HepG2 (cell line): ENCODE data around the gene FBLIM1. TPM values are rescaled to one million over a fixed set of nuclear protein-coding genes. Genes with fewer than 3 reads are reported as not detected.
A peak's percentile ranks its signal among the peaks of the same experiment; 100 is the strongest.

ENCODE experiments used
- DNMT3B ChIP-seq: conservative IDR thresholded peaks from 2 replicates; pipeline ENCODE4 v1.6.1; 2016; ENCODE audit warnings: missing biosample characterization, control low read depth
- HOXA3 ChIP-seq: sonication (generic); formaldehyde crosslinking; IDR thresholded peaks from 2 replicates; pipeline ENCODE4 v1.5.0; 2020; ENCODE audit warnings: missing genetic modification reagents
- ISL2 ChIP-seq: sonication (generic); formaldehyde crosslinking; IDR thresholded peaks from 2 replicates; pipeline ENCODE4 v1.5.0; 2020; ENCODE audit warnings: missing genetic modification reagents
- JARID2 ChIP-seq: sonication (generic); formaldehyde crosslinking; IDR thresholded peaks from 2 replicates; pipeline ENCODE4 v1.8.1; 2023; ENCODE audit warnings: missing genetic modification reagents, inconsistent platforms; ENCODE audit not compliant: insufficient replicate concordance
- KAT2B ChIP-seq: fragments of 150-350 bp; IDR thresholded peaks from 2 replicates; pipeline ENCODE4 v1.6.1; 2014; ENCODE audit warnings: low read depth, low read length, borderline replicate concordance
- ONECUT2 ChIP-seq: sonication (generic); formaldehyde crosslinking; IDR thresholded peaks from 2 replicates; pipeline ENCODE4 v1.4.0; 2020; ENCODE audit warnings: missing genetic modification reagents
- POLR2A ChIP-seq, 2 experiments: IDR thresholded peaks; 2 replicates each; pipeline ENCODE4 v1.6.1; 2011; ENCODE audit warnings: low read depth in 2 of 2, low read length in 2 of 2, mild to moderate bottlenecking in 1 of 2, moderate library complexity in 1 of 2; ENCODE audit not compliant: insufficient read depth in 1 of 2
- RFX5 ChIP-seq: IDR thresholded peaks from 2 replicates; pipeline ENCODE4 v1.6.1; 2011; ENCODE audit warnings: low read depth, low read length, improper control_type of control experiment
- THRA ChIP-seq: sonication (generic); formaldehyde crosslinking; IDR thresholded peaks from 2 replicates; pipeline ENCODE4 v1.4.0; 2020; ENCODE audit warnings: missing genetic modification reagents, borderline replicate concordance
- U2AF1 ChIP-seq: fragments of 200-400 bp; formaldehyde crosslinking; optimal IDR thresholded peaks from 2 replicates; pipeline ENCODE3; 2017; ENCODE audit warnings: mild to moderate bottlenecking, low read depth, low read length
- ZC3H4 ChIP-seq: sonication (generic); formaldehyde crosslinking; IDR thresholded peaks from 2 replicates; pipeline ENCODE4 v1.4.0; 2020; ENCODE audit warnings: missing genetic modification reagents, borderline replicate concordance
- ZNF121 ChIP-seq: sonication (generic); formaldehyde crosslinking; IDR thresholded peaks from 2 replicates; pipeline ENCODE4 v1.5.0; 2020; ENCODE audit warnings: mild to moderate bottlenecking, missing genetic modification reagents
- polyA plus RNA-seq, 8 experiments: library from polyadenylated mRNA; depleted of rRNA in 3 of 8; stranded (reverse) in 7 of 8; unstranded in 1 of 8; fragments of >200 nt; fragmentation: Illumina TruSeq in 4 of 8; extraction: Trizol in 4 of 8; gene quantifications; 2 replicates each; pipeline versions ENCODE4 v1.2.1 to v1.2.3, GENCODE V29; 2011 to 2016; ENCODE audit warnings: low read depth in 4 of 8, missing spikeins in 1 of 8, mixed read lengths in 1 of 8; ENCODE audit not compliant: insufficient read depth in 1 of 8
- total RNA-seq, 5 experiments: library from RNA; depleted of rRNA; stranded (reverse); fragments of >200 nt; fragmentation: Illumina TruSeq; extraction: Trizol; gene quantifications; 2 replicates each; pipeline ENCODE4 v1.2.3, GENCODE V29; 2016; ENCODE audit warnings: low read depth in 1 of 5
- TF ChIP-seq, protein P1 (sequence below): sonication (generic); formaldehyde crosslinking; IDR thresholded peaks from 2 replicates; pipeline ENCODE4 v1.4.0; 2020; ENCODE audit warnings: missing genetic modification reagents
- TF ChIP-seq, protein P2 (sequence below): sonication (generic); formaldehyde crosslinking; IDR thresholded peaks from 2 replicates; pipeline ENCODE4 v1.8.1; 2023; ENCODE audit warnings: missing genetic modification reagents, inconsistent platforms, borderline replicate concordance
- TF ChIP-seq, protein P3 (sequence below): sonication (generic); formaldehyde crosslinking; IDR thresholded peaks from 2 replicates; pipeline ENCODE4 v1.4.0; 2020; ENCODE audit warnings: mild to moderate bottlenecking, missing genetic modification reagents, borderline replicate concordance

FBLIM1 gene
- total and polyA plus RNA-seq, 2 of the 13 experiments (the other 11 are each of a cell fraction or from before 2014, with no cell fraction given) = 10.6 to 23.0 TPM

DNA sequence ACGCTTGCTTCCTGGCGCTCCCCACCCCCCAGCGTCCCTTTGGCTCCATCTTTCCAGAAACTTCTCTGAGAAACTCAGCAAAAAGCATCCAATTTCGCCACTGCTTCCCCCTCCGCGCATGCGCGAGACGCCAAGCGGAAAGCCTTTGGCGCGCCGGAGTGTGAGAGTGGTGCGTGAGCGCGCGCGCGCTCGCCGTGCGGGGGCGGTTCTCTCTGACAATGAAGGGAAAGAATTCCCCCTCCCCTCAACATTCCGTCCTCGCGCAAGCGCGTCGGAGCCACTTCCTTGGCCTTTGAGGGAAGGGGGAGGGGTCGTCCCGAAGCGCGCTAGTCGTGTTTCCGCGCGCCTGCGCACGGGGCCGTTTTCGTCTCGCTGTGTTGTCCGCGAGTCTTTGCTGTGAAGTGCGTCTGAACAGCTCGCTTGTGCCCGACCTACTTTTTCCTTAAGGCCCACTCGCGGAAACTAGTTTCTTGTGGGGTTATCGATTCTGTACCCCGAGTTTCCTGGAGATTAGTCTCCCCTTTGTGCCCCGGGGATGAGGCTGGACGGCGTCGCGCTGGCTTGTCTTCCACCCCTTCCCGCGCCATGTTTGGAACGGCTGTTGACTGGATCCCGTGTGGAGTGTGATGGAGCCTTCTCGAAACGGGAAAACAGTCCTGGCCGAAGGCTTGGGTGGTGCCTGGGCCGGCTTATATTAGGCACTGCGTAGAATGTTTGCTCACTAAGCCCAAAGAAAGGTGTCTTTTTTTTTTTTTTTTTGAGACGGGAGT is 77.3 kb downstream of the FBLIM1 start (continued):
- TF ChIP-seq, protein P1, sequence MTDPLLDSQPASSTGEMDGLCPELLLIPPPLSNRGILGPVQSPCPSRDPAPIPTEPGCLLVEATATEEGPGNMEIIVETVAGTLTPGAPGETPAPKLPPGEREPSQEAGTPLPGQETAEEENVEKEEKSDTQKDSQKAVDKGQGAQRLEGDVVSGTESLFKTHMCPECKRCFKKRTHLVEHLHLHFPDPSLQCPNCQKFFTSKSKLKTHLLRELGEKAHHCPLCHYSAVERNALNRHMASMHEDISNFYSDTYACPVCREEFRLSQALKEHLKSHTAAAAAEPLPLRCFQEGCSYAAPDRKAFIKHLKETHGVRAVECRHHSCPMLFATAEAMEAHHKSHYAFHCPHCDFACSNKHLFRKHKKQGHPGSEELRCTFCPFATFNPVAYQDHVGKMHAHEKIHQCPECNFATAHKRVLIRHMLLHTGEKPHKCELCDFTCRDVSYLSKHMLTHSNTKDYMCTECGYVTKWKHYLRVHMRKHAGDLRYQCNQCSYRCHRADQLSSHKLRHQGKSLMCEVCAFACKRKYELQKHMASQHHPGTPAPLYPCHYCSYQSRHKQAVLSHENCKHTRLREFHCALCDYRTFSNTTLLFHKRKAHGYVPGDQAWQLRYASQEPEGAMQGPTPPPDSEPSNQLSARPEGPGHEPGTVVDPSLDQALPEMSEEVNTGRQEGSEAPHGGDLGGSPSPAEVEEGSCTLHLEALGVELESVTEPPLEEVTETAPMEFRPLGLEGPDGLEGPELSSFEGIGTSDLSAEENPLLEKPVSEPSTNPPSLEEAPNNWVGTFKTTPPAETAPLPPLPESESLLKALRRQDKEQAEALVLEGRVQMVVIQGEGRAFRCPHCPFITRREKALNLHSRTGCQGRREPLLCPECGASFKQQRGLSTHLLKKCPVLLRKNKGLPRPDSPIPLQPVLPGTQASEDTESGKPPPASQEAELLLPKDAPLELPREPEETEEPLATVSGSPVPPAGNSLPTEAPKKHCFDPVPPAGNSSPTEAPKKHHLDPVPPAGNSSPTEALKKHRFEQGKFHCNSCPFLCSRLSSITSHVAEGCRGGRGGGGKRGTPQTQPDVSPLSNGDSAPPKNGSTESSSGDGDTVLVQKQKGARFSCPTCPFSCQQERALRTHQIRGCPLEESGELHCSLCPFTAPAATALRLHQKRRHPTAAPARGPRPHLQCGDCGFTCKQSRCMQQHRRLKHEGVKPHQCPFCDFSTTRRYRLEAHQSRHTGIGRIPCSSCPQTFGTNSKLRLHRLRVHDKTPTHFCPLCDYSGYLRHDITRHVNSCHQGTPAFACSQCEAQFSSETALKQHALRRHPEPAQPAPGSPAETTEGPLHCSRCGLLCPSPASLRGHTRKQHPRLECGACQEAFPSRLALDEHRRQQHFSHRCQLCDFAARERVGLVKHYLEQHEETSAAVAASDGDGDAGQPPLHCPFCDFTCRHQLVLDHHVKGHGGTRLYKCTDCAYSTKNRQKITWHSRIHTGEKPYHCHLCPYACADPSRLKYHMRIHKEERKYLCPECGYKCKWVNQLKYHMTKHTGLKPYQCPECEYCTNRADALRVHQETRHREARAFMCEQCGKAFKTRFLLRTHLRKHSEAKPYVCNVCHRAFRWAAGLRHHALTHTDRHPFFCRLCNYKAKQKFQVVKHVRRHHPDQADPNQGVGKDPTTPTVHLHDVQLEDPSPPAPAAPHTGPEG (CRISPR knock-in tag) = peak; percentile 59; the same call in 1 of the 2 replicates
- TF ChIP-seq RFX5 (peak; percentile 7; the same call in 1 of the 2 replicates), THRA (CRISPR knock-in tag) (0 out of 2 replicates have a peak, but pooled peaks have one; percentile 56), POLR2A (IDR thresholded peaks at IDR 0.05; ENCODE audit: insufficient read depth in 1 of 2, low read depth in 2 of 2, low read length in 2 of 2) (peak; percentile 82 to 84), ZNF121 (CRISPR knock-in tag) (peak; percentile 95), DNMT3B (CRISPR knock-in tag) (peak; percentile 24; the same call in 1 of the 2 replicates), ISL2 (CRISPR knock-in tag) (peak; percentile 61; the same call in 1 of the 2 replicates), ZC3H4 (CRISPR knock-in tag) (peak; percentile 79; the same call in 1 of the 2 replicates), HOXA3 (CRISPR knock-in tag) (peak; percentile 79), KAT2B (0 out of 2 replicates have a peak, but pooled peaks have one; percentile 19), JARID2 (peak; percentile 89), ONECUT2 (no peak), U2AF1 (no peak)
- TF ChIP-seq, protein P2, sequence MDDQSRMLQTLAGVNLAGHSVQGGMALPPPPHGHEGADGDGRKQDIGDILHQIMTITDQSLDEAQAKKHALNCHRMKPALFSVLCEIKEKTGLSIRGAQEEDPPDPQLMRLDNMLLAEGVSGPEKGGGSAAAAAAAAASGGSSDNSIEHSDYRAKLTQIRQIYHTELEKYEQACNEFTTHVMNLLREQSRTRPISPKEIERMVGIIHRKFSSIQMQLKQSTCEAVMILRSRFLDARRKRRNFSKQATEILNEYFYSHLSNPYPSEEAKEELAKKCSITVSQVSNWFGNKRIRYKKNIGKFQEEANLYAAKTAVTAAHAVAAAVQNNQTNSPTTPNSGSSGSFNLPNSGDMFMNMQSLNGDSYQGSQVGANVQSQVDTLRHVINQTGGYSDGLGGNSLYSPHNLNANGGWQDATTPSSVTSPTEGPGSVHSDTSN = 0 out of 2 replicates have a peak, but pooled peaks have one; percentile 43
- TF ChIP-seq, protein P3, sequence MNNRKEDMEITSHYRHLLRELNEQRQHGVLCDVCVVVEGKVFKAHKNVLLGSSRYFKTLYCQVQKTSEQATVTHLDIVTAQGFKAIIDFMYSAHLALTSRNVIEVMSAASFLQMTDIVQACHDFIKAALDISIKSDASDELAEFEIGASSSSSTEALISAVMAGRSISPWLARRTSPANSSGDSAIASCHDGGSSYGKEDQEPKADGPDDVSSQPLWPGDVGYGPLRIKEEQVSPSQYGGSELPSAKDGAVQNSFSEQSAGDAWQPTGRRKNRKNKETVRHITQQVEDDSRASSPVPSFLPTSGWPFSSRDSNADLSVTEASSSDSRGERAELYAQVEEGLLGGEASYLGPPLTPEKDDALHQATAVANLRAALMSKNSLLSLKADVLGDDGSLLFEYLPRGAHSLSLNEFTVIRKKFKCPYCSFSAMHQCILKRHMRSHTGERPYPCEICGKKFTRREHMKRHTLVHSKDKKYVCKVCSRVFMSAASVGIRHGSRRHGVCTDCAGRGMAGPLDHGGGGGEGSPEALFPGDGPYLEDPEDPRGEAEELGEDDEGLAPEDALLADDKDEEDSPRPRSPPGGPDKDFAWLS (CRISPR knock-in tag) = no peak
